Neural cell (in vitro differentiated cells): ENCODE measurements around the gene FAM187B. TPM values are rescaled to one million over a fixed set of nuclear protein-coding genes. Genes with fewer than 3 reads are reported as not detected.

Experiments used
- H2AFZ ChIP-seq: fragments of 200-600, 300-800 bp; sonication (generic), shearing (Covaris generic); 2 replicates; pipeline ENCODE4 v1.6.0; 2014; ENCODE audit warnings: low read depth, mild to moderate bottlenecking, antibody characterized with exemption, low read length, moderate library complexity
- H3F3A ChIP-seq: fragments of 200-600 bp; shearing (Covaris generic); 2 replicates; pipeline ENCODE4 v1.6.1; 2016; ENCODE audit warnings: mild to moderate bottlenecking, moderate library complexity, mixed read lengths, antibody characterized with exemption, low read length; ENCODE audit not compliant: insufficient read depth, poor library complexity, severe bottlenecking
- H3K27ac ChIP-seq: fragments of 200-600, 300-800 bp; sonication (generic), shearing (Covaris generic); 2 replicates; pipeline ENCODE4 v1.5.1; 2014; ENCODE audit warnings: mild to moderate bottlenecking, low read length, moderate library complexity
- H3K27me3 ChIP-seq: fragments of 300-800, 200-600 bp; sonication (generic), shearing (Covaris generic); 2 replicates; pipeline ENCODE4 v1.6.0; 2014; ENCODE audit warnings: mild to moderate bottlenecking, low read depth, low read length, moderate library complexity; ENCODE audit not compliant: insufficient read depth
- H3K36me3 ChIP-seq: fragments of 300-800, 200-600 bp; sonication (generic), shearing (Covaris generic); 2 replicates; pipeline ENCODE4 v1.5.1; 2014; ENCODE audit warnings: mild to moderate bottlenecking, antibody characterized with exemption, low read length, moderate library complexity; ENCODE audit not compliant: insufficient read depth
- H3K4me2 ChIP-seq: fragments of 300-800, 200-600 bp; sonication (generic), shearing (Covaris generic); 2 replicates; pipeline ENCODE4 v1.6.0; 2014; ENCODE audit warnings: mild to moderate bottlenecking, low read length
- H3K4me3 ChIP-seq: fragments of 300-800, 200-600 bp; sonication (generic), shearing (Covaris generic); 2 replicates; pipeline ENCODE4 v1.5.1; 2014; ENCODE audit warnings: mild to moderate bottlenecking, low read length, moderate library complexity
- H3K79me2 ChIP-seq: fragments of 200-600 bp; shearing (Covaris generic); replicated peaks from 2 replicates; pipeline ENCODE4 v1.6.0; 2014; ENCODE audit warnings: mild to moderate bottlenecking, low read length, moderate library complexity; ENCODE audit not compliant: insufficient read depth
- H3K9ac ChIP-seq: fragments of 300-800, 200-600 bp; sonication (generic), shearing (Covaris generic); 2 replicates; pipeline ENCODE4 v1.6.1; 2016; ENCODE audit warnings: mild to moderate bottlenecking, low read length, mixed read lengths
- H3K9me2 ChIP-seq: fragments of 200-600 bp; shearing (Covaris generic); 2 replicates; pipeline ENCODE4 v1.6.1; 2016; ENCODE audit warnings: mild to moderate bottlenecking, low read length, mixed read lengths; ENCODE audit not compliant: insufficient read depth
- H3K9me3 ChIP-seq: fragments of 200-600, 300-800 bp; sonication (generic), shearing (Covaris generic); 2 replicates; pipeline ENCODE4 v1.6.1; 2016; ENCODE audit warnings: mild to moderate bottlenecking, mixed run types, low read length, moderate library complexity, mixed read lengths
- H4K20me1 ChIP-seq: fragments of 200-600 bp; shearing (Covaris generic); 2 replicates; pipeline ENCODE4 v1.6.1; 2016; ENCODE audit warnings: mild to moderate bottlenecking, mixed run types; ENCODE audit not compliant: insufficient read depth
- EP300 ChIP-seq: fragments of 450-650 bp; conservative IDR thresholded peaks from 2 replicates; pipeline ENCODE4 v1.6.1; 2014; ENCODE audit warnings: antibody characterized with exemption, mild to moderate bottlenecking, moderate library complexity; ENCODE audit not compliant: poor library complexity, severe bottlenecking
- EZH2 ChIP-seq: fragments of 200-600, 300-800 bp; shearing (Covaris generic), sonication (generic); IDR thresholded peaks from 2 replicates; pipeline ENCODE4 v1.6.1; 2014; ENCODE audit warnings: antibody characterized with exemption, low read length, borderline replicate concordance, mild to moderate bottlenecking; ENCODE audit not compliant: insufficient read depth, poor library complexity, severe bottlenecking
- MXI1 ChIP-seq: fragments of 450-650 bp; conservative IDR thresholded peaks from 2 replicates; pipeline ENCODE4 v1.6.1; 2014; ENCODE audit warnings: antibody characterized with exemption, mild to moderate bottlenecking; ENCODE audit not compliant: poor library complexity, severe bottlenecking
- POLR2AphosphoS5 ChIP-seq: IDR thresholded peaks from 2 replicates; pipeline ENCODE4 v1.6.1; 2012
- RAD21 ChIP-seq: fragments of 450-650 bp; conservative IDR thresholded peaks from 2 replicates; pipeline ENCODE4 v1.6.1; 2014; ENCODE audit warnings: antibody characterized with exemption, mild to moderate bottlenecking, moderate library complexity
- SMC3 ChIP-seq: fragments of 450-650 bp; conservative IDR thresholded peaks from 2 replicates; pipeline ENCODE4 v1.6.1; 2014; ENCODE audit warnings: antibody characterized with exemption, mild to moderate bottlenecking, moderate library complexity; ENCODE audit not compliant: poor library complexity
- TAF1 ChIP-seq: IDR thresholded peaks from 2 replicates; pipeline ENCODE4 v1.6.1; 2012; ENCODE audit warnings: low read depth
- polyA plus RNA-seq: library from polyadenylated mRNA; depleted of rRNA; stranded (reverse); fragments of >200 nt; gene quantifications from 2 replicates; pipeline ENCODE4 v1.2.3, GENCODE V29; 2014
- TF ChIP-seq, protein P1 (sequence below): fragments of 450-650 bp; IDR thresholded peaks from 2 replicates; pipeline ENCODE4 v1.5.1; 2014; ENCODE audit warnings: antibody characterized with exemption, mild to moderate bottlenecking, moderate library complexity; ENCODE audit not compliant: poor library complexity, severe bottlenecking
- TF ChIP-seq, protein P2 (sequence below): IDR thresholded peaks from 2 replicates; pipeline ENCODE4 v1.6.1; 2012; ENCODE audit warnings: borderline replicate concordance

Gene FAM187B
- polyA plus RNA-seq, 1 donor from 2014 or later = not detected

DNA sequence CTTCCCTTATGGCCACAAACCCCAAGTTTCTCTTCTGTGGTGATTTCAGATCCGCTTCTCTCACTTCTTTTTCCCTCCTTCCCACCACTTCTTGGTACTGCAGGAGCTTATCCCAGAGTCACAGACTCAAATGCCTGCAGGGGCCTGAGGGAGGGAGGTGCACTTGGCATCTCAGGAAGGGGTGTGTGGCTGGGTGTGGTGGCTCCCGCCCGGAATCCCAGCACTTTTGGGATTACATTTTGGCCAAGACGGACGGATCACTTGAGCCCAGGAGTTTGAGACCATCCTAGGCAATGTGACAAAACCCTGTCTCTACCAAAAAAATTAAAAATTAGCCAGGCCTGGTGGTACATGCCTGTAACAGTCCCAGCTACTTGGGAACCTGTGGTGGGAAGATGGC is 45.8 kb upstream of the FAM187B start:
- H4K20me1 ChIP-seq = no peaks in the 10 kb centered on the region
- H3F3A ChIP-seq = no peaks in the 10 kb centered on the region
- no peaks in the 10 kb centered on the region for H3K27me3 ChIP-seq
- H3K4me2 ChIP-seq = no peak overlapping the region
- H3K9me2 ChIP-seq = no peaks in the 10 kb centered on the region
- H3K9me3 ChIP-seq = no peaks in the 10 kb centered on the region
- H2AFZ ChIP-seq = no peak overlapping the region
- no peaks in the 10 kb centered on the region for H3K36me3 ChIP-seq
- H3K4me3 ChIP-seq = no peak overlapping the region
- H3K9ac ChIP-seq = no peak overlapping the region
- no peak overlapping the region for H3K27ac ChIP-seq
- TF ChIP-seq EP300 (no peak), POLR2AphosphoS5 (no peak), SMC3 (no peak), TAF1 (no peak), MXI1 (no peak), EZH2 (no peak), RAD21 (no peak)
- TF ChIP-seq, protein P1, sequence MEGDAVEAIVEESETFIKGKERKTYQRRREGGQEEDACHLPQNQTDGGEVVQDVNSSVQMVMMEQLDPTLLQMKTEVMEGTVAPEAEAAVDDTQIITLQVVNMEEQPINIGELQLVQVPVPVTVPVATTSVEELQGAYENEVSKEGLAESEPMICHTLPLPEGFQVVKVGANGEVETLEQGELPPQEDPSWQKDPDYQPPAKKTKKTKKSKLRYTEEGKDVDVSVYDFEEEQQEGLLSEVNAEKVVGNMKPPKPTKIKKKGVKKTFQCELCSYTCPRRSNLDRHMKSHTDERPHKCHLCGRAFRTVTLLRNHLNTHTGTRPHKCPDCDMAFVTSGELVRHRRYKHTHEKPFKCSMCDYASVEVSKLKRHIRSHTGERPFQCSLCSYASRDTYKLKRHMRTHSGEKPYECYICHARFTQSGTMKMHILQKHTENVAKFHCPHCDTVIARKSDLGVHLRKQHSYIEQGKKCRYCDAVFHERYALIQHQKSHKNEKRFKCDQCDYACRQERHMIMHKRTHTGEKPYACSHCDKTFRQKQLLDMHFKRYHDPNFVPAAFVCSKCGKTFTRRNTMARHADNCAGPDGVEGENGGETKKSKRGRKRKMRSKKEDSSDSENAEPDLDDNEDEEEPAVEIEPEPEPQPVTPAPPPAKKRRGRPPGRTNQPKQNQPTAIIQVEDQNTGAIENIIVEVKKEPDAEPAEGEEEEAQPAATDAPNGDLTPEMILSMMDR = no peak
- TF ChIP-seq, protein P2, sequence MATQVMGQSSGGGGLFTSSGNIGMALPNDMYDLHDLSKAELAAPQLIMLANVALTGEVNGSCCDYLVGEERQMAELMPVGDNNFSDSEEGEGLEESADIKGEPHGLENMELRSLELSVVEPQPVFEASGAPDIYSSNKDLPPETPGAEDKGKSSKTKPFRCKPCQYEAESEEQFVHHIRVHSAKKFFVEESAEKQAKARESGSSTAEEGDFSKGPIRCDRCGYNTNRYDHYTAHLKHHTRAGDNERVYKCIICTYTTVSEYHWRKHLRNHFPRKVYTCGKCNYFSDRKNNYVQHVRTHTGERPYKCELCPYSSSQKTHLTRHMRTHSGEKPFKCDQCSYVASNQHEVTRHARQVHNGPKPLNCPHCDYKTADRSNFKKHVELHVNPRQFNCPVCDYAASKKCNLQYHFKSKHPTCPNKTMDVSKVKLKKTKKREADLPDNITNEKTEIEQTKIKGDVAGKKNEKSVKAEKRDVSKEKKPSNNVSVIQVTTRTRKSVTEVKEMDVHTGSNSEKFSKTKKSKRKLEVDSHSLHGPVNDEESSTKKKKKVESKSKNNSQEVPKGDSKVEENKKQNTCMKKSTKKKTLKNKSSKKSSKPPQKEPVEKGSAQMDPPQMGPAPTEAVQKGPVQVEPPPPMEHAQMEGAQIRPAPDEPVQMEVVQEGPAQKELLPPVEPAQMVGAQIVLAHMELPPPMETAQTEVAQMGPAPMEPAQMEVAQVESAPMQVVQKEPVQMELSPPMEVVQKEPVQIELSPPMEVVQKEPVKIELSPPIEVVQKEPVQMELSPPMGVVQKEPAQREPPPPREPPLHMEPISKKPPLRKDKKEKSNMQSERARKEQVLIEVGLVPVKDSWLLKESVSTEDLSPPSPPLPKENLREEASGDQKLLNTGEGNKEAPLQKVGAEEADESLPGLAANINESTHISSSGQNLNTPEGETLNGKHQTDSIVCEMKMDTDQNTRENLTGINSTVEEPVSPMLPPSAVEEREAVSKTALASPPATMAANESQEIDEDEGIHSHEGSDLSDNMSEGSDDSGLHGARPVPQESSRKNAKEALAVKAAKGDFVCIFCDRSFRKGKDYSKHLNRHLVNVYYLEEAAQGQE = no peak
- no peaks in the 10 kb centered on the region for H3K79me2 ChIP-seq

DNA sequence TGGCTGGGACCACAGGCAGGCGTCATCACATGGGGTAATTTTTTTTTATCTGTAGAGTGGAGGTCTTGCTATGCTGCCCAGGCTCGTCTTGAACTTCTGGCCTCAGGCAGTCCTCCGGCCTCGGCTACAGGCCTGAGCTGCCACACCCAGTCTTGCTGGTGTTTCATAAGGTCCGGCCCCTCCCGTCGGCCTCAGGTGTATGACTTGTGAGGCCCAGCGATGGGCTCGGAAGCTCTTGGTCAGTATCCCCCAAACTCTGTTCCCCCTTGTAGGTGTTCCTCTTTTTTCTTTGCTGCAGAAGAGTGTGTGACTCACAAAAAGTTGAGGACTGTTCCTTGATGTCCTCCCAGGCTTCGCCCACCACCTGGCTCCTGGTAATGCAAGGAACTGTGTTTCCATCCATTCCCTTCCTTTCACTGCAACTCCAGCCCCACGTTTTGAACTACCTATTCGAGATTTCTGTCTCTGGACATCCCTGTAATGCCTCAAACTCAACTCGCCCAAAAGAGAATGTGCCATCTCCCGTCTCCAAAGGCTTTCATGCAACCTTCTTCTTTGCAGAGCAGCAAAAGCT is 45.2 kb upstream of the FAM187B start:
- Histone ChIP-seq H4K20me1 (no peaks in the 10 kb centered on the region), H2AFZ (no peak overlapping the region), H3K9ac (no peak overlapping the region), H3K27ac (no peak overlapping the region), H3K27me3 (no peaks in the 10 kb centered on the region), H3F3A (no peaks in the 10 kb centered on the region), H3K4me2 (no peak overlapping the region), H3K79me2 (no peaks in the 10 kb centered on the region), H3K4me3 (no peak overlapping the region), H3K9me3 (no peaks in the 10 kb centered on the region), H3K36me3 (no peaks in the 10 kb centered on the region), H3K9me2 (no peaks in the 10 kb centered on the region)
- TF ChIP-seq EP300 (no peak), POLR2AphosphoS5 (no peak), MXI1 (no peak), EZH2 (no peak), SMC3 (no peak), TAF1 (no peak)
- TF ChIP-seq, protein P1 = no peak
- TF ChIP-seq, protein P2 = no peak
